Mucosa of descending colon (tissue), 3 donors: ENCODE measurements around the gene DLG1. TPM values are rescaled to one million over a fixed set of nuclear protein-coding genes. Genes with fewer than 3 reads are reported as not detected.
"Not testable (repeated sequence)": the region's sequence is repeated elsewhere in the genome, so short reads cannot be mapped to it uniquely, and the experiment has no call there.

Experiments
- ATAC-seq: fragments of 200-7000 bp; cut with Tn5 transposase; one replicate; pipeline ENCODE4 v1.9.1; 2020; ENCODE audit warnings: mild to moderate bottlenecking, moderate library complexity
- DNase-seq, 3 donors: peaks; one replicate each; pipeline ENCODE4 v3.0.0-alpha.2; 2020
- H3K36me3 ChIP-seq: fragments of 200-600 bp; one replicate; pipeline ENCODE4 v1.8.0; 2021; ENCODE audit warnings: low read depth, mild to moderate bottlenecking
- H3K4me1 ChIP-seq: fragments of 200-600 bp; one replicate; pipeline ENCODE4 v1.8.0; 2021; ENCODE audit warnings: low read depth, mild to moderate bottlenecking
- H3K4me3 ChIP-seq: fragments of 200-600 bp; one replicate; pipeline ENCODE4 v1.8.0; 2021; ENCODE audit warnings: mild to moderate bottlenecking
- H3K9me3 ChIP-seq: fragments of 200-600 bp; one replicate; pipeline ENCODE4 v1.8.0; 2021; ENCODE audit warnings: mild to moderate bottlenecking
- intact Hi-C, 2 donors: fragments of 100-400 bp; cut with DNase I in 1 of 2; cut with micrococcal nuclease in 1 of 2; formaldehyde crosslinking; loops; one replicate each; pipeline versions ENCODE4 v1.11.0 to v1.11.1; 2022; cut with DNase I, micrococcal nuclease
- total RNA-seq, 3 donors: library from RNA; stranded (reverse); fragmentation: NEBNext Ultra II Directional in 2 of 3; extraction: Animal tissue kit (Norgen Biotek cat#: 25700) in 2 of 3; gene quantifications; one replicate each; pipeline versions ENCODE4 v1.2.1 to v1.2.4, GENCODE V29; 2021 to 2023
- TF ChIP-seq, protein P1 (sequence below): fragments of 200-600 bp; IDR thresholded peaks from one replicate; pipeline ENCODE4 v1.8.0; 2022; ENCODE audit warnings: antibody characterized with exemption, mild to moderate bottlenecking
- donor health status: DM: no; HTN: no; CAD: no; lungs with moderate emphysema.
- donor health status: DM: no; HTN: no; CAD: no.
- donor health status: DM: no; HTN: yes; CAD: no.

The DLG1 gene
- total RNA-seq, 3 donors from 2014 or later, result 107 to 163 (median 134) TPM

DNA sequence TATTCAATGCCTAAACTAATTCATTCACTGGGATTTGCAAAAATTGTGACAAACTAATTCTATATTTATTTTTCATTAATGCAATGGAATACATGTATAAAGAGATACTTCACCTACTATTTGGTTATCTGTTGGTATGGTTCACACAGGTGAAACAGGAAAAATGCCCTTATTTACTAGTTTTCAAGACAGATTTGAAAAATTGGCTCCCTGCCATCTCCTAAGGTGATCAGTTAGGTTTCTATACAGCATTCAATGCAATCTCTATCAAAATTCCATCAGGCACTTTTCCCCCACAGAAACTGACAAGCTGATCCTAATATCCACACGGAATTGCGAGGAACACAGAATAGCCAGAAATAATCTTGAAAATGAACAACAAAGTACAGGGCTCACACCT lies 101.1 kb downstream of the DLG1 start:
- H3K4me3 ChIP-seq, result no peak overlapping the region
- intact Hi-C loops, result no loop called here
- no peaks in the 10 kb centered on the region for H3K9me3 ChIP-seq
- DNase-seq (no peak), ATAC-seq (no peak)
- H3K36me3 ChIP-seq, result no peaks in the 10 kb centered on the region
- TF ChIP-seq, protein P1, sequence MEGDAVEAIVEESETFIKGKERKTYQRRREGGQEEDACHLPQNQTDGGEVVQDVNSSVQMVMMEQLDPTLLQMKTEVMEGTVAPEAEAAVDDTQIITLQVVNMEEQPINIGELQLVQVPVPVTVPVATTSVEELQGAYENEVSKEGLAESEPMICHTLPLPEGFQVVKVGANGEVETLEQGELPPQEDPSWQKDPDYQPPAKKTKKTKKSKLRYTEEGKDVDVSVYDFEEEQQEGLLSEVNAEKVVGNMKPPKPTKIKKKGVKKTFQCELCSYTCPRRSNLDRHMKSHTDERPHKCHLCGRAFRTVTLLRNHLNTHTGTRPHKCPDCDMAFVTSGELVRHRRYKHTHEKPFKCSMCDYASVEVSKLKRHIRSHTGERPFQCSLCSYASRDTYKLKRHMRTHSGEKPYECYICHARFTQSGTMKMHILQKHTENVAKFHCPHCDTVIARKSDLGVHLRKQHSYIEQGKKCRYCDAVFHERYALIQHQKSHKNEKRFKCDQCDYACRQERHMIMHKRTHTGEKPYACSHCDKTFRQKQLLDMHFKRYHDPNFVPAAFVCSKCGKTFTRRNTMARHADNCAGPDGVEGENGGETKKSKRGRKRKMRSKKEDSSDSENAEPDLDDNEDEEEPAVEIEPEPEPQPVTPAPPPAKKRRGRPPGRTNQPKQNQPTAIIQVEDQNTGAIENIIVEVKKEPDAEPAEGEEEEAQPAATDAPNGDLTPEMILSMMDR, result no peak
- no peaks in the 10 kb centered on the region for H3K4me1 ChIP-seq

- ATAC-seq (no peak), DNase-seq (no peak)
- H3K9me3 ChIP-seq, result no peaks in the 10 kb centered on the region
- intact Hi-C loops, result no loop called here
- TF ChIP-seq, protein P1, result no peak
- H3K4me1 ChIP-seq, result no peaks in the 10 kb centered on the region
- no peak overlapping the region for H3K4me3 ChIP-seq
- no peaks in the 10 kb centered on the region for H3K36me3 ChIP-seq
Measured at GRCh38 chr3:197196192-197196591, 102.2 kb downstream of the DLG1 start.

DNA sequence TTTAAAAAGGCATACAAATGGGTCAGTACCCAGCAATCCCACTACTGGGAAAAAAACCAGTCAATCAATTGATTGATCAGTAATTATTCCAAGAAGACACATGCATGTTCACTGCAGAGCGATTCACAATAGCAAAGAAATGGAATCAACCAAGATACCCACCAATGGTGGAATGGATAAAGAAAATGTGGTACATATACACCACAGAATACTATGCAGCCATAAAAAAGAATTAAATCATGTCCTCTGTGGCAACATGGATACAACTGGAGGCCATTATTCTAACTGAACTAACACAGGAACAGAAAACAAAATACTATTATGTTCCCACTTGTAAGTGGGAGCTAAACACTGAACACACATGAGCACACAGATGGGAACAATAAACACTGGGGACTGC lies 103.1 kb downstream of the DLG1 start:
- no peaks in the 10 kb centered on the region for H3K4me1 ChIP-seq
- DNase-seq (no peak), ATAC-seq (no peak)
- H3K4me3 ChIP-seq, result no peak overlapping the region
- no peaks in the 10 kb centered on the region for H3K9me3 ChIP-seq
- H3K36me3 ChIP-seq, result no peaks in the 10 kb centered on the region
- TF ChIP-seq, protein P1, result no peak
- intact Hi-C loops, result no loop called here

DNA sequence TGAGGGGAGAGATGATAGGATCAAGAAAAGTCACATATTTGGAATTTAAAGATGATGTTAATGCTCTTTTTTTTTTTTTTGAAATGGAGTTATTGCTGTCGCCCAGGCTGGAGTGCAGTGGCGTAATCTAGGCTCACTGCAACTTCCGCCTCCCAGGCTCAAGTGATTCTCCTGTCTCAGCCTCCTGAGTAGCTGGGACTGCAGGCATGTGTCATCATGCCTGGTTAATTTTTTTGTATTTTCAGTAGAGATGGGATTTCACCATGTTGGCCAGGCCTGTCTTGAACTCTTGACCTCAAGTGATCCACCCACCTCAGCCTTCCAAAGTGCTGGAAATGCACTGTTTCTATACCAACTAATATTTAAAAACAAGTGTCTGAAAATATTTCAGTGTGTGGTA lies 104.7 kb downstream of the DLG1 start:
- intact Hi-C loops, DNase-seq, H3K9me3 ChIP-seq, H3K36me3 ChIP-seq, H3K4me1 ChIP-seq, ATAC-seq, H3K4me3 ChIP-seq: not testable (repeated sequence)

DNA sequence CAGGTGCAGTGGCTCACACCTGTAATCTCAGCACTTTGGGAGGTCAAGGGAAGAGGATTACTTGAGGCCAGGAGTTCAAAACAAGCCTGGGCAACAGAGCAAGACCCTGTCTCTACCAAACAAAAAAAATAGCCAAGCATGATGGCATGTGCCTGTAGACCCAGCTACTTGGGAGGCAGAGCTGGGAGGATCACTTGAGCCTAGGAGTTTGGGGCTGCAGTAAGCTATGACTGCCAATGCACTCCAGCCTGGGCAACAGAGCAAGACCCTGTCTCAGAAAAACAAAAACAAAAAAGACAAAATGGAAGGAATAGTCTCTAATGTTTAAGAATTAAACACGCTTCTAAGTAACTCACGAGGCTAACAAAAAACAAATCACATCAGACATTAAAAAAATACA lies 106.5 kb downstream of the DLG1 start:
- Histone ChIP-seq H3K4me1 (no peaks in the 10 kb centered on the region), H3K36me3 (no peaks in the 10 kb centered on the region), H3K4me3 (no peak overlapping the region), H3K9me3 (no peaks in the 10 kb centered on the region)
- TF ChIP-seq, protein P1, result no peak
- intact Hi-C loops, result no loop called here
- ATAC-seq, result no peak
- DNase-seq, result no peak

DNA sequence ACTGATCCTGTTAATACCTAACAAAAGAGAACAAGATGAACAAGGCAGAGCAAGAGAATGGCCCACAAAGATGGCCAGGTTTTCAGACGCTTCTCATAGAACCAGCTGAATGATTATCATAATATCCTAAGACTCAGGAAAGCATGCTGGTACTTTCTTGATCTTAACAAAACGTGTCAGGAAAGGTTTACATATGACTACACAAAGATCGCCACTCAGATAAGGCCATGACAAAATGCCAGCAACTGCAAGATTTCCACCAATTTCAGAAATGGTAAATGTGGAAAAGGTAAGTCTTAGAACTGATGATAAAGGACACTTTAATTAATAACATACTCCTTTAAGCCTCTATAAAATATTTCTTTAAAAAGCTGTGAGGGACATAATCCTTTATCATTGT lies 108.8 kb downstream of the DLG1 start:
- ATAC-seq, result no peak
- no peak for DNase-seq
- Histone ChIP-seq H3K4me1 (no peaks in the 10 kb centered on the region), H3K36me3 (no peaks in the 10 kb centered on the region), H3K9me3 (no peaks in the 10 kb centered on the region), H3K4me3 (no peak overlapping the region)
- TF ChIP-seq, protein P1, result no peak
- intact Hi-C loops, result loop anchor here in 1 of 2 donors (10.0 kb wide), 1 partner anchor 185 kb away; no protein-coding TSS in a partner anchor
